ENCODE data around the gene FOXE3. TPM values are rescaled to one million over a fixed set of nuclear protein-coding genes. Genes with fewer than 3 reads are reported as not detected.
"Not testable (repeated sequence)": the region's sequence is repeated elsewhere in the genome, so short reads cannot be mapped to it uniquely, and the experiment has no call there.

The FOXE3 gene
- total RNA-seq, 1 donor from 2014 or later, result not detected

DNA sequence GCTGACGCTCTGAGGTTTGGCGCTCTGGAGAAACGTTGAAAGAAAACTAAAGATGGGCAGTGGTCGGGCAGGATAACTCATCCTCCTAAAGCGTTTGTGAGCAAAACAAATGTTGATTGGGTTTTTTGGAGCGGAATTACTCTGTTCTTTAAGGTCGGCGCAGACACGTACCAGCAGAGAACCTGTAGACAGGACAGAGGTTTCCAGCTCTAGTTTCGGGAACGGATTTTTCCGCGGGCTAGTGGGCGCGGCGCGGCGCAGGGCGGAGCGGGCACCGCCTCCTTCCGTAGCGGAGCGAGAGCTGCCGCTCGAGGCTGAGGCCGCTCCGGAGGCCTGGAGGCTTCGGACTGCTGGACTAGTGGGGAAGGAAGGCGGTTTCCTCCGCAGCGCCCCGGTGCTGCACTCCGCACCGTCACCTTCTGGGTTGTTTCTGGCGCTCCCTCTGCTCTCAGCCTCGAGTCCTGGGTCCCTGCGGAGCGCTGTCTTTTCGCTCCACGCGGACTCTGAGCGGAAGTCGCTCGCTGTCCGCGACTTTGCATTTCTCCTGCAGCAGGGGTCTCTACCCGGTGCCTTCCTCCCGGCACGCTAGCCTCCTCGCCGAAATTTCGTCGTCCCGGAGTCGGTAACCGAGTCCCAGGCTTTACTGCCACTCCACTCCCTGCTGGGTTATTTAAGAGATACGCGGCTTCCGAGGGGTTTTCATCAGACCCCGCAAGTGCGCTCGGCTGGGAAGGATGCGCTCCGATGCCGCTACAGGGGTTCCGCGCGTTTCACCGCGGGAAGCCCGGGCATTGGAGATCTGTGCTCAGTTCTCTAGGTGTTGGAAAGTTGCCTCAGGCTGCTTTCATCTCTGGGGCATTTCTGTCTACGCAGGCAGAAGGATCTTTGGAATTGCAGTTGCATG lies 28.7 kb downstream of the FOXE3 start:
- intact Hi-C loops (cut with micrococcal nuclease), result no loop called here

DNA sequence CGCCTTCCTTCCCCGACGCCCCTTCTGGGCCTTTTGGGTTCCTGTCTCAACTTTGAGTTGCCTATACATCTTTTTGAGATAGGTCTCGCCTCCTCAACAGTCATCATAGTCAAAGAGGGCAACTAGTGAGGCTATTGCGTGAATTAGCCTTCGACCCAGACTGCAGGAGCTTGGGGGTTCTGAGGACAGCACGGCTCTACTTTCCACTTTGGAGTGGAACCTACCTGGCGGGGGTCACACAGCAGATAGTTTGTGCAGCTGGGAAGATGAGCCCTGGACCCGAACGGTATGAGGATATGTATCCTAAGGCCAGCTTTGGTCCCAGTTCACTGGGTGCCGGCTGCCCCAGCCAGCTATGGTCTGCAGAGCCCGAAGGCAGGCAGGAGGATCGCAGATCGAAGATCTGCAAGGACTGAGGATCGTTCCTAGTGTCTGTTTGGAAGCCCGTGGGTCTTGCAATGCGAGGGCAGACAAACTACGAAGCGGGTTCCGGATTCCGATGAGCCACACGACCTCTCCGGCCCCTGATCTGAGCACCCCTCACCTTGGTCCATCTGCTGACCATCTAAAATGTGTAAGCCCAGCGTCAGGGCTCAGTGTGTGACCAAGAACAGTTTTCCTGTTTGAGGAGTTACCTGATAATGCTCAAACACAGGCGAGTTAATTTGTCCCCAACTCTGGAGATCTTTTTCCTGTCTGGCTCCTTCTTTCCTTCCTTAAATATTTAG lies 29.9 kb downstream of the FOXE3 start:
- intact Hi-C loops (cut with micrococcal nuclease), result no loop called here

- intact Hi-C loops (cut with micrococcal nuclease), result no loop called here
Observed at GRCh38 chr1:47448462-47449222, 32.6 kb downstream of the FOXE3 start.

DNA sequence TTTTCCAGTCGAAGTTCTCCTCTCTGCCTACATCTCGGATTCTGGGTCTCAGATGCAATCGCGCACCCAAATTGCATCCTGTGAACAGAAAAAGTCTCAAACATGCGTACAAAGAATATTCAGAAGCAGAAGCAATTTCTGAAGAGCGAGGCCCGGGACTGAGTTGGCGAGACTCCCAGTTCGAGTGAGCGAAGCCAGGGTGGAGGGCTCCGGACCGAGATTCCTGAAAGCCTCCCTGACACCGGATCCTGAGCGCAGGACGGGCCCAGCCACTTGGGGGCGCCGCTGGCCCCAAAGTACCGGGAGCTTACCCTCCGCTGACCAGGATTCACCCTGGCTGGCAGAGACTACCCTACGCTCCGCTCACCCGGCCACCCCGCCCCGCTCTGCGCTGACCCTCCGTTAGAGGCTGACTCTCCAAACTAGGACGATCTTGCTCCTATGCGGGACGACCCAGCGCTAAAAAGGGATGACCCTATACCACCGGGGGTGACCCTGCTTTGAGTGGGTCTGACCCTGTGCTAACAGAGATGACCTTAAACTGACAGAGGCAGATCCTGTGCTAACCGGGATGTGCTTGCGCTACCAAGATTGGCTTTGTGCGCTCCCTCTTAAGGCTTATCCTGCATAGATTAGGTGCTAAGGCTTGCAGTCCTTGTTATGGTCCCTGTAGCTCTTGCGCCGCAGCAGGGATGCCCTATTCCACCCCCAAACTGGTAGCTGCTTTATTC lies 33.9 kb downstream of the FOXE3 start:
- intact Hi-C loops (cut with micrococcal nuclease), result no loop called here

- intact Hi-C loops (cut with micrococcal nuclease), result no loop called here
Observed at GRCh38 chr1:47450606-47451005, 34.5 kb downstream of the FOXE3 start.

- intact Hi-C loops (cut with micrococcal nuclease), result no loop called here
Observed at GRCh38 chr1:47452426-47452825, 36.3 kb downstream of the FOXE3 start.

GRCh38 chr1:47453910-47454309 lies 37.8 kb downstream of the FOXE3 start:
- intact Hi-C loops (cut with micrococcal nuclease), result not testable (repeated sequence)

DNA sequence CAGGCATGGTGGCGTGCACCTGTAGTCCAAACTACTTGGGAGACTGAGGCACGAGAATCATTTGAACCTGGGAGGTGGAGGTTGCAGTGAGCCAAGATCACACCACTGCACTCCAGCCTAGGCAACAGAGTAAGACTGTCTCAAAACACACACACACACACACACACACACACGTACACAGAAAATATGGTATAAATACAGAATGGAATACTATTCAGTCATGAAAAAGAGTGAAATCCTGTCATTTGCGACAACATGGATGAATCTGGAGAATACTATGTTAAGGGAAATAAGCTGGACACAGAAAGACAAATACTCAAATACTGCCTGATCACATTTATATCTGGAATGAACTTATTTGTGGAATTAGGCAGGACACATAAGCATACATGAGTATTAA lies 40.2 kb downstream of the FOXE3 start:
- intact Hi-C loops (cut with micrococcal nuclease), result no loop called here

DNA sequence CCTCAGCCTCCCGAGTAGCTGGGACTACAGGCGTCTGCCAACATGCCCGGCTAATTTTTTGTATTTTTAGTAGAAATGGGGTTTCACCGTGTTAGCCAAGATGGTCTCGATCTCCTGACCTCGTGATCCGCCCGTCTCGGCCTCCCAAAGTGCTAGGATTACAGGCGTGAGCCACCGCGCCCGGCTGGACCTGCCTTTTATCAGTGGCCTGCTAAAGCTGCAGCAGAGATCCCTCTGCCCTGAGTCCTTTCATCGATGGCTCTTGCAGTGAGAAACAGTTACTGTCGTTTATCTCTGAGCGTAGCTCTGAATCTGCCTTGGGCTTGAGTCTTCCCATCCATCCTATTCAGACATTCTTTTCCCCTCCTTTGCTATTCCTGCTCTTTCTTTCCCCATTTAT lies 41.5 kb downstream of the FOXE3 start:
- intact Hi-C loops (cut with micrococcal nuclease), result not testable (repeated sequence)

DNA sequence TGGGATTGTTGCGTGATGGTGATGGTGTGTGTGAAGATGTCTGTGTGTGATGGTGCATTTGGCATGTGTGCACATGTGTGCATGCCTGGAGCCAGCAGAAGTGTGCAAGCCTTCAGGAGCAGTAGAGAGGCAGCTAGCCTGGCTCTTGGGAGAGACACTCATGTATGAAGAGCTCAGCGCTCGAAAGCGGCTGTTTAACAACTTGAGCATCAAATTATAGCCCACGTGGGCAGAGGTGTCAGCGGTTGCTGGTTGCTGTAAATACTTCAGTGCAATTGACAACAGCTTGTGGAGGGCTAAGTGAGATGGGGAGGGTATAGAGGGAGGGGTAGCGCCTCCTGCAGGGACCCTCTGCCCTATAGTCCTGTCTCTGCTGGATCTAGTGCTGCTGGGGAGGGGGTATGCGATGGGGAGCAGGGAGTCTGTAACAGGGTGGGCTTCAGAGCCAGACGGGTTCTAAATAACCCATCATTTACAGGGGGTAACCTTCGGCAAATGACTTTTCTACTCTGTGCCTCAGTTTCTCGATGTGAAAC lies 43.2 kb downstream of the FOXE3 start:
- intact Hi-C loops (cut with micrococcal nuclease), result no loop called here

DNA sequence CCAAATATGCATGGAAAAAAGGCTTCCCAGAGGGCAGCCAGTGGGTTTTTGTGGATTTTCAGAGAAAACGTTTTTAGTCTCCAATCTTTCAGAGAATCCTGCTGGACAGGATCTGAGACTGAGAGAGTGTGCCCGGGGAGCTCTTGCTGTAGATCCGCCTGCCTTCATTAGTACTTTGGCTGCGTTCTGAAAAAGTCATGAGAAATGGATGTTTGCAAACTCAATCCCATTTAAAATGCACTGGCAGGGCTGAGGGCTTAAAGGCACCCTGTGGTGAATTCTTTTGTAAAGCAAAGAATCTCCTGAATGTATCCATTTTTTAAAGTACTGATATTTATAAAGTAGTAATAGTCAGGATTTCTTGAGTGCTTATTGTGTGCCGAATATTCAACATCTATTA lies 44.0 kb downstream of the FOXE3 start:
- intact Hi-C loops (cut with micrococcal nuclease), result no loop called here

DNA sequence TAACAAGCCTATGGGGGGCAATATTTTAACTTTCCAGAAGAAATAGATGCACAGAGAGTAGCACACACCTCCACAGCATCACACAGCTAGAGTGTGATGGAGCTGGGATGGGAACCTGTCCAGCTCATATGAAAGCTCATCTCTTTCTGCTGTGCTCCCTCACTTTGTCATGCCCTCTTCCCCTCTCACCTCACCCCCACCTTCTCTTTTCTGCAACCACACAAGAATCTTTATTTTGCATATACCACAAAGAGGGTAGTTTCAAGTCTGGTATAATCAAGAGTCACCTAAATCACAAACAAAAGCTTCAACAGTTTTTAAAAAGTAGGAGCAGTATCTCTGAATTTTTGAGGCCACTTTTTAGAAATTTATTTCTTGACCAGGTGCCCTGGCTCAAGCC lies 44.4 kb downstream of the FOXE3 start:
- intact Hi-C loops (cut with micrococcal nuclease), result no loop called here

GRCh38 chr1:47465605-47466004 lies 49.5 kb downstream of the FOXE3 start:
- intact Hi-C loops (cut with micrococcal nuclease), result no loop called here

Other genes starting within 250 kb of the FOXE3 start
- not detected in 2 replicates for gene PDZK1IP1, start 226.2 kb upstream of the FOXE3 start, total RNA-seq
- not detected in 2 replicates for gene TAL1, start 184.1 kb upstream of the FOXE3 start, total RNA-seq
- gene STIL, start 102.1 kb upstream of the FOXE3 start, total RNA-seq, result 36.7 and 40.7 TPM in 2 replicates
- 100 and 101 TPM in 2 replicates for gene CMPK1, start 82.5 kb upstream of the FOXE3 start, total RNA-seq
- 0.23 and 0.27 TPM in 2 replicates for gene FOXD2, start 21.8 kb downstream of the FOXE3 start, total RNA-seq